PC-3 (cell line): Measurements from ENCODE around the gene BAZ2B.

Experiments used
- CTCF ChIP-seq: fragments of 300-600 bp; sonication (generic); conservative IDR thresholded peaks from 2 replicates; pipeline ENCODE4 v1.5.1; 2017; ENCODE audit warnings: antibody characterized with exemption, low read depth, mild to moderate bottlenecking, low read length
- EZH2 ChIP-seq: fragments of 300-600 bp; sonication (generic); IDR thresholded peaks from one replicate; pipeline ENCODE4 v1.6.1; 2017; ENCODE audit warnings: antibody characterized with exemption, mild to moderate bottlenecking, low read length; ENCODE audit not compliant: unreplicated experiment

- TF ChIP-seq CTCF (no peak), EZH2 (no peak)
Measured at GRCh38 chr2:159608108-159608507, 8.2 kb downstream of the BAZ2B start.
